GM10266 (cell line): Measurements from ENCODE around the gene NEMP1.

Experiments
- DNase-seq: peaks from one replicate; pipeline ENCODE4 v3.0.0; 2012; ENCODE audit errors: extremely low spot score
- TF ChIP-seq, protein P1 (sequence below): IDR thresholded peaks from 2 replicates; pipeline ENCODE4 v1.5.1; 2012; ENCODE audit warnings: mild to moderate bottlenecking, low read depth; ENCODE audit not compliant: control insufficient read depth, insufficient read depth; ENCODE audit errors: missing control alignments

NEMP1 gene

DNA sequence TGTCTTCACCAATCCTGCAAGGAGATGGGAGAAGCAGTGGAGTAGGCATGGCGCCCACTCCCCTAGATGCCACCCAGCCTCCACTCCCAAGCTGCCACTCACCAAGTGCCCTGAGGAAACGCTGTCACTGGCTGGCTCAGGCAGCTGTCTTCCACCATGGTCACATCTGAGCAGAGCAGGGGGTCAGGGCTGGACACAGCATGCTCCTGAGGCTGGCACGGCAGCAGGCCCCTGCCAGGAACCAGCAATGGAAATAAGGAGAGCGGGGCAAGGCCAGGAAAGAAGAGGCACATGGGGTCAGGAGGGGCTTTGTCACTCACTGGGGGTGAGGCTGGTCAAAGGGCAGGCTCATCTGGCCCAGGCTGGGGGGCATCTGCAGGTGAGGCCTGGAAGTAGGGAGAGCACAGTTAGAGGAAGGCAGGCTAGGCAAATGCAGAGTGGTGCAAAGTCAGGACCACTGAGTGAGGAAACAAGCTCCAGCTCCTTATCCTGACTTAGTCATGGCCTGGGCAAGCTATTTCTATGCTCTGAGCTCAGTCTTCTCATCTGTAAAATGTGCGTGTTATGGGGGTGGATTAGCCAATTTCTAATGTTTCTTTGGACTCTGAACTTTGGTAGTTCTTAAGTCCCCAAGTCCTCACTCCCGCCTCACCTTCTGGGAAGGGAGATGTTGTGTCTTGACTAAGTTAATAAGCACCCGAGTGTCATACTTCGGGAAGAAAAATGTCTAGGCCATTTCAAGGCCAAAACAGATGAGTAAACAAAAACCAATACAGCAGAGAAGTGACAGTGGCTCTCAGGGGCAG is 18.4 kb upstream of the NEMP1 start:
- TF ChIP-seq, protein P1, sequence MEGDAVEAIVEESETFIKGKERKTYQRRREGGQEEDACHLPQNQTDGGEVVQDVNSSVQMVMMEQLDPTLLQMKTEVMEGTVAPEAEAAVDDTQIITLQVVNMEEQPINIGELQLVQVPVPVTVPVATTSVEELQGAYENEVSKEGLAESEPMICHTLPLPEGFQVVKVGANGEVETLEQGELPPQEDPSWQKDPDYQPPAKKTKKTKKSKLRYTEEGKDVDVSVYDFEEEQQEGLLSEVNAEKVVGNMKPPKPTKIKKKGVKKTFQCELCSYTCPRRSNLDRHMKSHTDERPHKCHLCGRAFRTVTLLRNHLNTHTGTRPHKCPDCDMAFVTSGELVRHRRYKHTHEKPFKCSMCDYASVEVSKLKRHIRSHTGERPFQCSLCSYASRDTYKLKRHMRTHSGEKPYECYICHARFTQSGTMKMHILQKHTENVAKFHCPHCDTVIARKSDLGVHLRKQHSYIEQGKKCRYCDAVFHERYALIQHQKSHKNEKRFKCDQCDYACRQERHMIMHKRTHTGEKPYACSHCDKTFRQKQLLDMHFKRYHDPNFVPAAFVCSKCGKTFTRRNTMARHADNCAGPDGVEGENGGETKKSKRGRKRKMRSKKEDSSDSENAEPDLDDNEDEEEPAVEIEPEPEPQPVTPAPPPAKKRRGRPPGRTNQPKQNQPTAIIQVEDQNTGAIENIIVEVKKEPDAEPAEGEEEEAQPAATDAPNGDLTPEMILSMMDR: no peak
- no peak for DNase-seq

DNA sequence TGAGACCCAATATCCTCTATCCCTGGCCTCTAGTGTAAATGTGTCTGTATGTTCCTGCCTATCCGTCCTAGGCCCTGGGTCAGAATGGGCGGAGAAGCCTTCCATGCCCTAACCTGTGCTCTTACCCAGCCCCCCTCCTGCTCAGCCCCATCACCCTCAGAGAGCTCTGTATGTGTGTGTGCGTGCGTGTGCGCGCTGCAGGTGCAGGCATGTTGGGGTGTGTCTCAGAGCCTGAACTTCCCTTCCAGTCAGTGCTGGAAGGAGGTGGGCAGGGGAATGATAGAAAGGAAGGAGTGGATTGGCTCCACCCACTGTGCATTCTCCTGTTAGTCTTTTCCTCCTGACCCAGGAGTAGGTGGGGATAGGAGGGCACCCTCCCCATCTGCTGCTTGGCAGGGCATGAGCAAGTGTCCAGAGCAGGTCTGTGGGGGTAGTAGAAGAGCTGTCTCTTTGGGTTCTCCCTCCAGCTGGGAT is 17.5 kb upstream of the NEMP1 start:
- no peak for DNase-seq
- TF ChIP-seq, protein P1: no peak

DNA sequence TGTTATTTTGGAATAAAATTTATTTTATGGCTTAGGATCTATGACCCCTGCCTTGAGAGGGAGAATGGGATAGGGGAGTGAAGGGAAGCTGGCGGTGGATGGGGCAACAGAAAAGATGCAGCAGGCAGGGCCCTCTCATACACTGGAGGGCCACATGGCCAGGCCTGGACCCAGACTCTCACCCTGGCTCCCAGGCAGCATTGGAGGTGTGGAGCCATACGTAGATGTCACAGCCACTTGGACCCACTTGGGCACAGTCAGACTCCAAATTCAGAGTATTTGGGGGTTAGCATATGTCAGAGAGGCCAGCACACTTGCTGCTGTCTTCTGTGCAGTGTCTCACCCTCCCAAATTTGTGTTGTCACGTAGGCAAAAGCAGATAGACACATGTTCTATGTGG is 16.8 kb upstream of the NEMP1 start:
- TF ChIP-seq, protein P1: no peak
- DNase-seq: no peak

DNA sequence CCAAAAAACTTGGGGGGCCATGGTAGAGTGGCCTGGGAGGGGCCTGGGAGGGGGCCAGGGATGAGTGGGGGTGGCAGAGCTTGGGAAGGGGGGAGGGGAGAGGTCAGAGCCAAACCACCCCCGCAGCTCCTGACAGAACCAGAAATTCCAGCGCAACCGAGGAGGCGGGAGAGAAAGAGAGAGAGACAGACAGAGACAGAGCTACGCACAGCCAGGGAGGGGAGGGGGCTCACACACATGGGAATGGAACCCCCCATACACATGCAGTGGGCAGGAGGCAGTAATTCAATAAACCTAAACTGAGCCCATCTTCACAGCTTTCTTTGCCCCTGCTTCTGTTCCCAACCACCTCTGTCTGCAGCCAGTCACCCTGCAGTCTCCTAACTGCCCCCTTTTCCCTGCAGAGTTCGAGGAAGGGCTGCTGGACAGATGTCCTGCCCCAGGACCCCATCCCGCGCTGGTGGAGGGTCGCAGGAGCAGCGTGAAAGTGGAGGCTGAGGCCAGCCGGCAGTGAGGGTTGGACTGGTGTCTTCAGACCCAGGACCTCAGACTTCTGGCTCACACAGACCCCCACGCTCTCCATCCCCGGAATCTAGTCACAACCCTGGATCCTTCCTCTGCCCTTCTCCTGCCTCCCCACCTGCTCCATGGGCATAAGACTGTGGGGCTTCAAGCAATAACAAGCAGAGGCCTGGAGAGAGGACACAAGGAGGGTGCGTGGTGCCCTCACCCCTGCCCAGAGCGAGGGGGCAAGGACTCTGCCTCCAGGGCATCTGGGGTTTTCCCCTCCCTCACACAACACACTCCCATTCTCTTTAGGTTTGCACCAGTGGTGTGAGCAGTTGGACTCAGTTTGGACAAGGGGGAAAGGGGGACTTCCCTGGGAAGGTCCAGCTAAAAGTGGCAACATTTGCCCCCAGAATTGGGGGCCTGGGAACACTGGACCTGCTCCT is 15.9 kb upstream of the NEMP1 start:
- DNase-seq: no peak
- TF ChIP-seq, protein P1: no peak

DNA sequence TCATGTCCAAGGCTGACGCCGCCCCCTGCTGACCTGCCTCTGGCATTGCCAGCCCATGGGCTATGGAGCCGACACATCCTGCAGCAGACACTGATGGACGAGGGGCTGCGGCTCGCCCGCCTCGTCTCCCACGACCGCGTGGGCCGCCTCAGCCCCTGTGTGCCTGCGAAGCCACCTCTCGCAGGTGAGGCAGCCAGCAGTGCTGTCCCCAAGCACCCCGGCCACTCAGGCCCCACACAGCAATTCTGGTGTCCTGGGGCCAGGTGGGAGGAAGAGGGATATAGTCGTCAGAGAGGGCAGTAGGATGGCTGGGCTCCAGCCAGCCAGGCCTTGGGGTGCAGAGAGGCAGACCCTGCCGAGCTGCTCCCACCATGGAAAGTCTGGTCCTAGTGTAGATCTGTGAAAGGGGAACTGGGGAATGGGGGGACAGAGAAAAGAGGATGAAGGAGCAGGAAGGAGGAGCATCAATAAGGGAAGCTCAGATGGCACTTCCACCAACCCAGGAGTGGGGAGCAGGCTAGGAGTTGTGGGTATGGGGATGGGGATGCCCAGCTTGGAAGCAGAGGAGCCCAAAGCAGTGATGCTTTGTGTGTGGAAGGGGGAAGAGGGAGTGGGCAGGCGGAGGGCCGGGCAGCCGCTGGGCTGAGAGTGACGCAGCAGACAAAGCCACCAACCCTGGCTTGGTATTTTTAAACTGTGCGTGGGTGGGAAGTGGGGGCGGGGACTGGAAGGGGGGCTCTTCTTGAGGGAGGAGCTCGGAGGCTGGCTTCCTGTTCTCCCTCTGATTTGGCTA is 15.0 kb upstream of the NEMP1 start:
- TF ChIP-seq, protein P1: peak; percentile 83
- peak; percentile 88 for DNase-seq

DNA sequence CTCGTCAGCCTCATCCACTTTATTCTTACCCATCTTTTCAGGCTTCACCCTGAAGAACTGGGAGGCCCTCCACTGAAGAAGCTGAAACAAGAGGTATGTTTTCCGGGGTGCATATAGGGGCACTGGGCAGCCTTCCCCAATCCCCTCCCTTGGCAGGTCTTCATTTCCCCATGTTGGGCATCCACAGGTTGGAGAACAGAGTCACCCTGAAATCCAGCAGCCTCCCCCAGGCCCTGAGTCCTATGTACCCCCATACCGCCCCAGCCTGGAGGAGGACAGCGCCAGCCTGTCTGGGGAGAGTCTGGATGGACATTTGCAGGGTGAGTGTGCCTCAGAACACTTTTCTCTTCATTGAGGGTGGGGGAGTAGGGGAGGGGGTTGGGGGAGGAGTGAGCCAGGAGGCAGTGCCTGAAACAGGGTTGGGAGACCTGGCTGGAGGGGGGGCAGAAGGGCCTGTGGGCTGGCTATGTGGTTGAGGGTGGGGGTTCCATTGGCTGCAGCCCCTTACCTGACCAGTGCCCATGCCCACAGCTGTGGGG is 14.4 kb upstream of the NEMP1 start:
- TF ChIP-seq, protein P1: no peak
- no peak for DNase-seq
